Caco-2 (cell line): ENCODE data around the gene PLOD2. TPM values are rescaled to one million over a fixed set of nuclear protein-coding genes. Genes with fewer than 3 reads are reported as not detected.

Experiments used
- BruUV-seq: library from RNA; stranded (reverse); fragments of 400-500 nt; replicated peaks from 2 replicates; lab custom pipeline; 2021; lab: Mats Ljungman, UMichigan
- CTCF ChIA-PET: fragments of 300-600 bp; sonication (Branson Sonifier 250); formaldehyde crosslinking; loops from one replicate; lab custom pipeline; 2022; ENCODE audit warnings: antibody characterized with exemption; lab: Charles Lee
- POLR2A ChIA-PET: fragments of 300-600 bp; sonication (Branson Sonifier 250); formaldehyde crosslinking; loops from one replicate; lab custom pipeline; 2022; ENCODE audit warnings: antibody characterized with exemption; lab: Charles Lee
- DNase-seq, 2 experiments: peaks; one replicate each; pipeline versions ENCODE4 v3.0.0 to v3.0.0-alpha.2; 2020 to 2022
- H3K27me3 ChIP-seq: replicated peaks from 2 replicates; pipeline ENCODE4 v1.6.0; 2011; ENCODE audit warnings: low read length; ENCODE audit not compliant: control insufficient read depth, insufficient read depth
- H3K36me3 ChIP-seq: 2 replicates; pipeline ENCODE4 v1.5.1; 2011; ENCODE audit warnings: low read length; ENCODE audit not compliant: control insufficient read depth, insufficient read depth
- H3K4me1 ChIP-seq: fragments of 250-450 bp; sonication (Bioruptor Pico); 2 replicates; pipeline ENCODE4 v1.5.1; 2020; ENCODE audit warnings: mild to moderate bottlenecking
- H3K4me3 ChIP-seq: 2 replicates; pipeline ENCODE4 v1.5.1; 2011; ENCODE audit warnings: low read depth, mild to moderate bottlenecking, control low read depth, low read length
- H3K9me3 ChIP-seq: fragments of 250-450 bp; sonication (Bioruptor Pico); 2 replicates; pipeline ENCODE4 v1.5.1; 2020; ENCODE audit warnings: mild to moderate bottlenecking, moderate library complexity
- H3K27ac Mint-ChIP-seq: one replicate; pipeline ENCODE4 v1.8.0; 2022; ENCODE audit warnings: mixed read lengths; ENCODE audit not compliant: unreplicated experiment
- H3K27me3 Mint-ChIP-seq: one replicate; pipeline ENCODE4 v1.8.0; 2022; ENCODE audit warnings: mixed read lengths; ENCODE audit not compliant: insufficient read depth, unreplicated experiment
- H3K36me3 Mint-ChIP-seq: one replicate; pipeline ENCODE4 v1.8.0; 2022; ENCODE audit warnings: mild to moderate bottlenecking, mixed read lengths; ENCODE audit not compliant: insufficient read depth, unreplicated experiment
- H3K4me1 Mint-ChIP-seq: one replicate; pipeline ENCODE4 v1.8.0; 2022; ENCODE audit warnings: low read depth, mixed read lengths; ENCODE audit not compliant: unreplicated experiment
- H3K4me3 Mint-ChIP-seq: one replicate; pipeline ENCODE4 v1.8.0; 2022; ENCODE audit warnings: mild to moderate bottlenecking, moderate library complexity, mixed read lengths; ENCODE audit not compliant: unreplicated experiment
- H3K9me3 Mint-ChIP-seq: one replicate; pipeline ENCODE4 v1.8.0; 2022; ENCODE audit warnings: mixed read lengths; ENCODE audit not compliant: unreplicated experiment
- intact Hi-C: fragments of 100-400 bp; cut with micrococcal nuclease; formaldehyde crosslinking; loops from one replicate; pipeline ENCODE4 v1.10.0; 2022; ENCODE audit not compliant: unreplicated experiment
- total RNA-seq: library from RNA; stranded (reverse); gene quantifications from 2 replicates; pipeline ENCODE4 v1.2.3, GENCODE V29; 2022
- TF ChIP-seq, protein P1 (sequence below), 2 experiments: fragments of 200-600 bp in 1 of 2; IDR thresholded peaks; 1 replicate in 1 of 2; 2 replicates in 1 of 2; pipeline versions ENCODE4 v1.5.1 to v1.8.0; 2011 to 2022; ENCODE audit warnings: antibody characterized with exemption in 1 of 2, control low read depth in 1 of 2, inconsistent platforms in 1 of 2, low read depth in 1 of 2, low read length in 1 of 2, mild to moderate bottlenecking in 1 of 2, moderate library complexity in 1 of 2; ENCODE audit not compliant: insufficient read depth in 1 of 2, severe bottlenecking in 1 of 2, unreplicated experiment in 1 of 2

The PLOD2 gene
- total RNA-seq, 1 experiment from 2014 or later, result 53.1 TPM

DNA sequence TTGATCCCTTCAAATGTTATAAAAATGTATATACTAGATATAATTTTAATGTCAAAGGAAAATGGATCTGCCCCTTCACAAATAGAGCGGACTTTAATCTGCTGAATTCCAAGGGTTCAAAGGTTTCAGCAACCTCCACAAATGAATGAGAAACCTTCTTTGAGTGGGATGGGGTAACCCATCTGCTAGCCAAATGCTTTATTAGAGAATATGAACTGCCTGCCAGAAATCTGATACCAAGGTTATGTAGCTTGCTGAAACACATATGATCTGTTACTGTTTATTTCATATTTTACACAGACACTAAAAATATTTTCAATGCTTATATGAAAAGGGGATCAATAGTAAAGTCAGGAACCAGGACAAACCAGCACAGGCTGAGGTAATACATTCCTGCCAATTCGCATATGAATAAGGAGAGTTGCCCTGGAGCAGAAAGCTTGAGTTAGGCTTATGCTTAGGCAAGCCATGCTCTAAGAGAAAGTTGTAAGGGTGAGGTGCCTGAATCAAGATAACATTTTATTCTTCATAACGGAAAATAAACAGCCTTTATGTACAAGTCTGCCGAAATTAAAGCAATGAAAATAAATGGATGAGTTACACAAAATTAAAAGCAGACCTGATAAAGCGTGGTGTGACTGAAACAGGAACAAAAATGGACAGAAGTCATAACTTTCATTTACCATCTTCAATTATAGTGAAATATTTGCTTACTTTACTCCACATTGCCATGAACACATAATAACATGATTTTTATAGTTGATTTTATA lies 26.5 kb downstream of the PLOD2 start:
- TF ChIP-seq, protein P1, sequence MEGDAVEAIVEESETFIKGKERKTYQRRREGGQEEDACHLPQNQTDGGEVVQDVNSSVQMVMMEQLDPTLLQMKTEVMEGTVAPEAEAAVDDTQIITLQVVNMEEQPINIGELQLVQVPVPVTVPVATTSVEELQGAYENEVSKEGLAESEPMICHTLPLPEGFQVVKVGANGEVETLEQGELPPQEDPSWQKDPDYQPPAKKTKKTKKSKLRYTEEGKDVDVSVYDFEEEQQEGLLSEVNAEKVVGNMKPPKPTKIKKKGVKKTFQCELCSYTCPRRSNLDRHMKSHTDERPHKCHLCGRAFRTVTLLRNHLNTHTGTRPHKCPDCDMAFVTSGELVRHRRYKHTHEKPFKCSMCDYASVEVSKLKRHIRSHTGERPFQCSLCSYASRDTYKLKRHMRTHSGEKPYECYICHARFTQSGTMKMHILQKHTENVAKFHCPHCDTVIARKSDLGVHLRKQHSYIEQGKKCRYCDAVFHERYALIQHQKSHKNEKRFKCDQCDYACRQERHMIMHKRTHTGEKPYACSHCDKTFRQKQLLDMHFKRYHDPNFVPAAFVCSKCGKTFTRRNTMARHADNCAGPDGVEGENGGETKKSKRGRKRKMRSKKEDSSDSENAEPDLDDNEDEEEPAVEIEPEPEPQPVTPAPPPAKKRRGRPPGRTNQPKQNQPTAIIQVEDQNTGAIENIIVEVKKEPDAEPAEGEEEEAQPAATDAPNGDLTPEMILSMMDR (IDR thresholded peaks at IDR 0.05; ENCODE audit: insufficient read depth in 1 of 2, low read depth in 1 of 2, low read length in 1 of 2, severe bottlenecking in 1 of 2, unreplicated experiment in 1 of 2), result no peak
- H3K27me3 Mint-ChIP-seq, result no peaks in the 10 kb centered on the region
- Histone ChIP-seq H3K4me1 (no peaks in the 10 kb centered on the region), H3K27me3 (no peaks in the 10 kb centered on the region), H3K9me3 (no peaks in the 10 kb centered on the region), H3K4me3 (no peak overlapping the region), H3K36me3 (no peaks in the 10 kb centered on the region)
- no peak for DNase-seq
- ChIA-PET POLR2A (no interaction called here), CTCF (no interaction called here)
- no peaks in the 10 kb centered on the region for H3K36me3 Mint-ChIP-seq
- H3K4me1 Mint-ChIP-seq, result peaks cover 6% of the 10 kb centered on the region
- no TSS peak for BruUV-seq
- intact Hi-C loops, result no loop called here
- no peaks in the 10 kb centered on the region for H3K9me3 Mint-ChIP-seq
- no peak overlapping the region for H3K4me3 Mint-ChIP-seq
- no peak overlapping the region for H3K27ac Mint-ChIP-seq

DNA sequence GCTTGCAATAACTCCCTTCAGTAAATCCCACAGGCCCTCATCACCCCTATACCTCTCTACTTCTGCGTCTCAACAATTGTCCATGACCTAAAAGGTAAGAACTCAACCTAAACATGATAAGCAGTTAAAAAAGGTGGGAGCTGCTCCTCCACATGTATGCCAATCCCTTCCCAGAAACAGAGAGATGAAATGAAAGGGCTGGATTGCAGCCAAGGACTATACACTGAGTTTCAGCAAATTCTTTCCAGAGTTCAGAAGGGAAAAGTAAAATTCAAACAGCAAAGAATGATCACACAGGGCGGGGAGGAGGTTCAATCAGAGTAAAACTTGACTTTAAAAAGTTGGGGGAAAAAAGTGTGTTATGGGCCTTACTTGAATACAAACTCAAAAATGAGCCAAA lies 27.5 kb downstream of the PLOD2 start:
- H3K9me3 ChIP-seq, result no peaks in the 10 kb centered on the region
- H3K27me3 ChIP-seq, result no peaks in the 10 kb centered on the region
- TF ChIP-seq, protein P1 (IDR thresholded peaks at IDR 0.05; ENCODE audit: insufficient read depth in 1 of 2, low read depth in 1 of 2, low read length in 1 of 2, severe bottlenecking in 1 of 2, unreplicated experiment in 1 of 2), result no peak
- intact Hi-C loops, result no loop called here
- Mint-ChIP-seq H3K4me1 (peaks cover 6% of the 10 kb centered on the region), H3K9me3 (no peaks in the 10 kb centered on the region), H3K36me3 (no peaks in the 10 kb centered on the region), H3K27ac (no peak overlapping the region), H3K4me3 (no peak overlapping the region), H3K27me3 (no peaks in the 10 kb centered on the region)
- POLR2A ChIA-PET, result no interaction called here
- H3K36me3 ChIP-seq, result no peaks in the 10 kb centered on the region
- no TSS peak for BruUV-seq
- H3K4me3 ChIP-seq, result no peak overlapping the region
- H3K4me1 ChIP-seq, result no peaks in the 10 kb centered on the region
- CTCF ChIA-PET, result no interaction called here
- no peak for DNase-seq

DNA sequence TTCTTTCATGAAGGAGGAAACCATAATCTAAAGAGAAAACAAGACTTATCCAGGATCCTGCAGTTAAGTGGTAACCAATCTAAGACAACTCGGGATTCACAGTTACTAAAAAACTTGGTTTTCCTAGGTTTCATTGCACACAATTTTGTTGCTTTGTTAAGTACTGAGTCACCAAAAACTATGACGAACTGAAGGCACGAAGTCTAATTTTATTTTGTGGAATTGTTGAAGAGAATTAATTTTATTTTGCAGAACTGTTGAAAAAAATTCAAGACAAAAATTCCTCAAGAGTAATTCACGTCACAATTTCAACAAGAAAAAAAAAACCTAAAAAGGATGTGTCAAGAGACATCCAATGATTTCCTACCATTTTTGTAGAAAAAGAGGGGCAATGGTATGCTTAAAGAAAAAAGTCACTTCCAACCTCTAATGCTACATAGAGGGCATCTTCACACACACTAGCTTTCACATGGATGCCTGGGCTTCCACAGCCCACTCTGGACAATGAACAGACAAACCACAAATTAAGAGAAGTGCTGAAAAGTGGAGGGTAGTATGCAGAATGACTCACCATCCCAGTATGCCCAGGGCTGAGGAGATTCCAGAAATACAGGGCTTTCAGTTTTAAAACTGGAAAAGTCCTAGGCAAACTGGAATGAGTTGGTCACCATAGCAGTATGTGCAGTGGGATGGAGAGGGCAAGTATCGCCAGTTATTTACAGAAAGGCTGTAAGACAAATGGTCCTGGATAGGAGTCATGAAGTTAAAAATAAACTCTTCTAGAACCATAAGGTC lies 29.2 kb downstream of the PLOD2 start:
- Histone ChIP-seq H3K4me1 (no peaks in the 10 kb centered on the region), H3K4me3 (no peak overlapping the region), H3K36me3 (no peaks in the 10 kb centered on the region), H3K27me3 (no peaks in the 10 kb centered on the region), H3K9me3 (no peaks in the 10 kb centered on the region)
- no TSS peak for BruUV-seq
- no peaks in the 10 kb centered on the region for H3K36me3 Mint-ChIP-seq
- ChIA-PET POLR2A (no interaction called here), CTCF (no interaction called here)
- peaks cover 6% of the 10 kb centered on the region for H3K4me1 Mint-ChIP-seq
- no peak overlapping the region for H3K27ac Mint-ChIP-seq
- no peaks in the 10 kb centered on the region for H3K9me3 Mint-ChIP-seq
- H3K4me3 Mint-ChIP-seq, result no peak overlapping the region
- DNase-seq, result no peak
- intact Hi-C loops, result no loop called here
- TF ChIP-seq, protein P1 (IDR thresholded peaks at IDR 0.05; ENCODE audit: insufficient read depth in 1 of 2, low read depth in 1 of 2, low read length in 1 of 2, severe bottlenecking in 1 of 2, unreplicated experiment in 1 of 2), result no peak
- H3K27me3 Mint-ChIP-seq, result no peaks in the 10 kb centered on the region
